Small intestine (tissue), 7 donors: ENCODE data around the gene HOXA3. TPM values are rescaled to one million over a fixed set of nuclear protein-coding genes. Genes with fewer than 3 reads are reported as not detected.

Experiments
- DNase-seq, 2 donors: peaks; one replicate each; pipeline versions ENCODE4 v3.0.0 to v3.0.0-alpha.2; 2013
- FAIRE-seq: peaks from 2 replicates; lab custom pipeline; 2012; peaks lifted over from hg19 to GRCh38; lab: Jason Lieb, UNC
- H3K27ac ChIP-seq, 3 donors: one replicate each; pipeline ENCODE4 v1.5.1; 2013; ENCODE audit warnings: low read length in 2 of 3, mild to moderate bottlenecking in 2 of 3, control low read depth in 1 of 3, inconsistent platforms in 1 of 3, low read depth in 1 of 3, moderate library complexity in 1 of 3
- H3K27me3 ChIP-seq, 3 donors: one replicate each; pipeline ENCODE4 v1.6.1; 2013; ENCODE audit warnings: low read length in 3 of 3, inconsistent platforms in 1 of 3; ENCODE audit not compliant: control insufficient read depth in 3 of 3, insufficient read depth in 3 of 3
- H3K36me3 ChIP-seq, 3 donors: one replicate each; pipeline ENCODE4 v1.6.1; 2013; ENCODE audit warnings: low read length in 3 of 3, inconsistent platforms in 1 of 3, low read depth in 1 of 3, mild to moderate bottlenecking in 1 of 3, moderate library complexity in 1 of 3; ENCODE audit not compliant: control insufficient read depth in 3 of 3, insufficient read depth in 2 of 3
- H3K4me1 ChIP-seq, 3 donors: one replicate each; pipeline ENCODE4 v1.6.1; 2013; ENCODE audit warnings: low read length in 2 of 3, inconsistent platforms in 1 of 3, low read depth in 1 of 3, mild to moderate bottlenecking in 1 of 3, moderate library complexity in 1 of 3; ENCODE audit not compliant: control insufficient read depth in 3 of 3, insufficient read depth in 2 of 3
- H3K4me3 ChIP-seq, 3 donors: one replicate each; pipeline ENCODE4 v1.5.1; 2013; ENCODE audit warnings: low read length in 3 of 3, control low read depth in 1 of 3, inconsistent platforms in 1 of 3, low read depth in 1 of 3, mild to moderate bottlenecking in 1 of 3, moderate library complexity in 1 of 3
- H3K9me3 ChIP-seq, 2 donors: one replicate each; pipeline ENCODE4 v1.6.1; 2013; ENCODE audit warnings: low read depth in 1 of 2, low read length in 1 of 2; ENCODE audit not compliant: control insufficient read depth in 2 of 2, insufficient read depth in 1 of 2
- WGBS, 3 donors: extraction: QIAGEN DNeasy Blood & Tissue Kit; methylation state at CpG; one replicate each; pipeline ENCODE4 v1.1.7; 2013; 5-methylcytosine and 5-hydroxymethylcytosine counted together
- polyA plus RNA-seq, 4 donors: library from polyadenylated mRNA; stranded (reverse) in 3 of 4; unstranded in 1 of 4; fragments of 200-250 nt in 3 of 4; fragments of 120-200 nt in 1 of 4; gene quantifications; one replicate each; pipeline versions ENCODE4 v1.2.1 to v1.2.3, GENCODE V29; 2013
- donor health status: healthy with polysubstance abuse.
- donor health status: control.
- donor health status: control.
- donor health status: Bipolar disorder and iron deficiency.
- donor health status: healthy.

HOXA3 gene
- polyA plus RNA-seq, 4 donors: 0.45 to 47.4 (median 1.9) TPM

- no peak for DNase-seq
- no peak overlapping the region for H3K4me3 ChIP-seq
- no peaks in the 10 kb centered on the region for H3K36me3 ChIP-seq
- no peaks in the 10 kb centered on the region for H3K27me3 ChIP-seq
- H3K27ac ChIP-seq: no peak overlapping the region
- 72 to 84% (median 74%) methylated on average over 2 of the region's 2 CpGs for WGBS, 3 donors
- no peak for FAIRE-seq
- H3K9me3 ChIP-seq: no peaks in the 10 kb centered on the region
- H3K4me1 ChIP-seq: no peaks in the 10 kb centered on the region
Observed at GRCh38 chr7:27065709-27066108, 86.7 kb downstream of the HOXA3 start.

- H3K4me3 ChIP-seq: no peak overlapping the region
- H3K27ac ChIP-seq: no peak overlapping the region
- FAIRE-seq: no peak
- no peaks in the 10 kb centered on the region for H3K4me1 ChIP-seq
- no peaks in the 10 kb centered on the region for H3K36me3 ChIP-seq
- H3K9me3 ChIP-seq: no peaks in the 10 kb centered on the region
- 70 to 90% (median 80%) methylated on average over 2 of the region's 2 CpGs for WGBS, 3 donors
- no peak for DNase-seq
- H3K27me3 ChIP-seq: no peaks in the 10 kb centered on the region
Observed at GRCh38 chr7:27064661-27065060, 87.7 kb downstream of the HOXA3 start.

- no peak overlapping the region for H3K4me3 ChIP-seq
- no peaks in the 10 kb centered on the region for H3K27me3 ChIP-seq
- H3K4me1 ChIP-seq: no peaks in the 10 kb centered on the region
- no peak overlapping the region for H3K27ac ChIP-seq
- WGBS, 3 donors: 42 to 49% (median 44%) methylated on average over 2 of the region's 2 CpGs
- no peaks in the 10 kb centered on the region for H3K36me3 ChIP-seq
- DNase-seq (no peak), FAIRE-seq (no peak)
- H3K9me3 ChIP-seq: no peaks in the 10 kb centered on the region
Observed at GRCh38 chr7:27064159-27064558, 88.2 kb downstream of the HOXA3 start.

- no peak overlapping the region for H3K27ac ChIP-seq
- FAIRE-seq (no peak), DNase-seq (no peak)
- H3K4me3 ChIP-seq: no peak overlapping the region
- 90 to 94% (median 93%) methylated on average over 4 of the region's 4 CpGs for WGBS, 3 donors
- H3K36me3 ChIP-seq: no peaks in the 10 kb centered on the region
- no peaks in the 10 kb centered on the region for H3K4me1 ChIP-seq
- H3K27me3 ChIP-seq: no peaks in the 10 kb centered on the region
- no peaks in the 10 kb centered on the region for H3K9me3 ChIP-seq
Observed at GRCh38 chr7:27062946-27063345, 89.4 kb downstream of the HOXA3 start.

Other genes with a start within 250 kb of the HOXA3 start
- gene HOXA1, start 56.6 kb downstream of the HOXA3 start, polyA plus RNA-seq: 1 to 10 TPM in 1 of 4 donors, under 1 TPM in 2, not detected in 1; 0.49 to 4.5 (median 0.81) TPM
- gene HOXA2, start 49.9 kb downstream of the HOXA3 start, polyA plus RNA-seq: 1 to 10 TPM in 1 of 4 donors, under 1 TPM in 1, not detected in 2; 0.97 to 6.9 TPM
- 10 to 100 TPM in 1 of 4 donors, 1 to 10 TPM in 2, not detected in 1; 2.4 to 15.3 (median 7.9) TPM for gene HOXA4, start 21.8 kb downstream of the HOXA3 start, polyA plus RNA-seq
- 10 to 100 TPM in 1 of 4 donors, 1 to 10 TPM in 2, under 1 TPM in 1; 0.45 to 44.0 (median 5.1) TPM for gene HOXA5, start 8.9 kb downstream of the HOXA3 start, polyA plus RNA-seq
- gene HOXA6, start 4.8 kb downstream of the HOXA3 start, polyA plus RNA-seq: 10 to 100 TPM in 1 of 4 donors, under 1 TPM in 2, not detected in 1; 0.46 to 29.7 (median 0.81) TPM
- gene HOXA7, start 4.1 kb upstream of the HOXA3 start, polyA plus RNA-seq: 10 to 100 TPM in 1 of 4 donors, 1 to 10 TPM in 2, not detected in 1; 1.1 to 16.9 (median 1.9) TPM
- 10 to 100 TPM in 1 of 4 donors, under 1 TPM in 1, not detected in 2; 0.28 to 74.3 TPM for gene HOXA9, start 13.0 kb upstream of the HOXA3 start, polyA plus RNA-seq
- 10 to 100 TPM in 1 of 4 donors, under 1 TPM in 1, not detected in 2; 0.06 to 19.8 TPM for gene HOXA10, start 21.7 kb upstream of the HOXA3 start, polyA plus RNA-seq
- under 1 TPM in 1 of 4 donors, not detected in 3; 0.04 TPM for gene HOXA11, start 32.6 kb upstream of the HOXA3 start, polyA plus RNA-seq
- gene HOXA13, start 47.5 kb upstream of the HOXA3 start, polyA plus RNA-seq: under 1 TPM in 1 of 4 donors, not detected in 3; 0.01 TPM
- gene EVX1, start 90.2 kb upstream of the HOXA3 start, polyA plus RNA-seq: not detected